Natural killer cell (primary cell): ENCODE measurements around the gene ZBTB44. TPM values are rescaled to one million over a fixed set of nuclear protein-coding genes. Genes with fewer than 3 reads are reported as not detected.

ENCODE experiments used
- ATAC-seq, 3 donors: fragments of 150-1000 bp in 2 of 3; fragments of 200-7000 bp in 1 of 3; cut with Tn5 transposase; 1 replicate in 1 of 3; 2 replicates in 2 of 3; pipeline ENCODE4 v1.10.0; 2021; ENCODE audit warnings: mild to moderate bottlenecking in 2 of 3, moderate library complexity in 2 of 3
- DNase-seq, 2 donors: peaks; one replicate each; pipeline versions ENCODE4 v3.0.0 to v3.0.0-alpha.2; 2013 to 2021; ENCODE audit warnings: mixed read lengths in 1 of 2
- H3K27ac ChIP-seq: one replicate; pipeline ENCODE4 v1.5.1; 2013; ENCODE audit warnings: mild to moderate bottlenecking, low read length
- H3K27me3 ChIP-seq: one replicate; pipeline ENCODE4 v1.6.1; 2013; ENCODE audit warnings: low read length; ENCODE audit not compliant: control insufficient read depth, insufficient read depth
- H3K36me3 ChIP-seq: one replicate; pipeline ENCODE4 v1.6.1; 2013; ENCODE audit warnings: low read length; ENCODE audit not compliant: control insufficient read depth, insufficient read depth
- H3K4me1 ChIP-seq: one replicate; pipeline ENCODE4 v1.6.1; 2013; ENCODE audit warnings: low read length; ENCODE audit not compliant: control insufficient read depth, insufficient read depth
- H3K4me3 ChIP-seq: one replicate; pipeline ENCODE4 v1.5.1; 2013; ENCODE audit warnings: low read length
- H3K9me3 ChIP-seq: one replicate; pipeline ENCODE4 v1.6.1; 2013; ENCODE audit warnings: low read length; ENCODE audit not compliant: control insufficient read depth, insufficient read depth
- H3K27ac Mint-ChIP-seq, 2 donors: one replicate each; pipeline ENCODE4 v1.8.0; 2022; ENCODE audit warnings: mild to moderate bottlenecking in 2 of 2, mixed read lengths in 2 of 2, moderate library complexity in 1 of 2
- H3K27me3 Mint-ChIP-seq, 2 donors: one replicate each; pipeline ENCODE4 v1.8.0; 2022; ENCODE audit warnings: low read depth in 2 of 2, mixed read lengths in 2 of 2
- H3K36me3 Mint-ChIP-seq: one replicate; pipeline ENCODE4 v1.8.0; 2022; ENCODE audit warnings: mixed read lengths
- H3K4me1 Mint-ChIP-seq, 2 donors: one replicate each; pipeline ENCODE4 v1.8.0; 2022; ENCODE audit warnings: mixed read lengths in 2 of 2
- H3K4me3 Mint-ChIP-seq: one replicate; pipeline ENCODE4 v1.8.0; 2022; ENCODE audit warnings: mild to moderate bottlenecking, moderate library complexity, mixed read lengths
- H3K9me3 Mint-ChIP-seq, 2 donors: one replicate each; pipeline ENCODE4 v1.8.0; 2022; ENCODE audit warnings: mixed read lengths in 2 of 2
- WGBS: methylation state at CpG from one replicate; pipeline ENCODE4 v1.1.7; 2013; ENCODE audit warnings: missing lambda C conversion rate; ENCODE audit not compliant: insufficient coverage; 5-methylcytosine and 5-hydroxymethylcytosine counted together
- intact Hi-C: fragments of 100-400 bp; cut with micrococcal nuclease; formaldehyde crosslinking; loops from one replicate; pipeline ENCODE4 v1.14.2; 2022
- total RNA-seq, 4 donors: library from RNA; stranded (reverse); fragments of 120-200 nt in 1 of 4; gene quantifications; one replicate each; pipeline versions ENCODE4 v1.2.3 to v1.2.4, GENCODE V29; 2013 to 2022
- TF ChIP-seq, protein P1 (sequence below): fragments of 200-600 bp; IDR thresholded peaks from one replicate; pipeline ENCODE4 v1.8.0; 2022; ENCODE audit warnings: antibody characterized with exemption

ZBTB44 gene
- total RNA-seq, 3 donors from 2014 or later (not counting 1 experiment from before 2014, with no cell fraction given), result 103 to 131 (median 105) TPM

DNA sequence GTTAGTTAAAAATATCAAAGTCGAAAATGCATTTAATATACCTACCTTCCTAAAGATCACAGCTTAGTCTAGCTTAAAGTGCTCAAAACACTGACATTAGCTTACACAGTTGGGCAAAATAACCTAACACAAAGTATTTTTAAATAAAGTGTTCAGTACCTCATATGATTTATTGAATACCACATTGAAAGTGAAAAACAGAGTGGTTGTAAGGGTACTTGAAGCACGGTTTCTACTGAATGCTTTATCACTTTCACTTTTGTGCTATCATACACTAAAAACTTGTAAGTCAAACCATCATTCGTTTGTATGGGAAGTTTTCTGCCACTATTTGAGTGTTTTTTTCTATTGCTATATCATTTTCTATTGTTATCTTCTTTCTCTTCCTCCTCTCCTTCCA is 36.6 kb downstream of the ZBTB44 start:
- Histone ChIP-seq H3K4me1 (no peaks in the 10 kb centered on the region), H3K36me3 (peaks cover 2% of the 10 kb centered on the region), H3K4me3 (no peak overlapping the region), H3K27me3 (no peaks in the 10 kb centered on the region), H3K9me3 (no peaks in the 10 kb centered on the region), H3K27ac (no peak overlapping the region)
- TF ChIP-seq, protein P1, sequence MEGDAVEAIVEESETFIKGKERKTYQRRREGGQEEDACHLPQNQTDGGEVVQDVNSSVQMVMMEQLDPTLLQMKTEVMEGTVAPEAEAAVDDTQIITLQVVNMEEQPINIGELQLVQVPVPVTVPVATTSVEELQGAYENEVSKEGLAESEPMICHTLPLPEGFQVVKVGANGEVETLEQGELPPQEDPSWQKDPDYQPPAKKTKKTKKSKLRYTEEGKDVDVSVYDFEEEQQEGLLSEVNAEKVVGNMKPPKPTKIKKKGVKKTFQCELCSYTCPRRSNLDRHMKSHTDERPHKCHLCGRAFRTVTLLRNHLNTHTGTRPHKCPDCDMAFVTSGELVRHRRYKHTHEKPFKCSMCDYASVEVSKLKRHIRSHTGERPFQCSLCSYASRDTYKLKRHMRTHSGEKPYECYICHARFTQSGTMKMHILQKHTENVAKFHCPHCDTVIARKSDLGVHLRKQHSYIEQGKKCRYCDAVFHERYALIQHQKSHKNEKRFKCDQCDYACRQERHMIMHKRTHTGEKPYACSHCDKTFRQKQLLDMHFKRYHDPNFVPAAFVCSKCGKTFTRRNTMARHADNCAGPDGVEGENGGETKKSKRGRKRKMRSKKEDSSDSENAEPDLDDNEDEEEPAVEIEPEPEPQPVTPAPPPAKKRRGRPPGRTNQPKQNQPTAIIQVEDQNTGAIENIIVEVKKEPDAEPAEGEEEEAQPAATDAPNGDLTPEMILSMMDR, result no peak
- H3K27ac Mint-ChIP-seq, result peak overlapping the region; percentile 36 to 56
- H3K9me3 Mint-ChIP-seq, result no peaks in the 10 kb centered on the region
- intact Hi-C loops, result no loop called here
- H3K36me3 Mint-ChIP-seq, result peaks cover 7% of the 10 kb centered on the region
- H3K27me3 Mint-ChIP-seq, result no peaks in the 10 kb centered on the region
- peaks cover 36 to 59% of the 10 kb centered on the region in 2 donors for H3K4me1 Mint-ChIP-seq
- DNase-seq (no peak), ATAC-seq (peak in 2 of 3 donors; percentile 42 to 59)
- no CpG with 5 or more reads among the region's 3 CpGs for WGBS
- peak overlapping the region; percentile 1 for H3K4me3 Mint-ChIP-seq

DNA sequence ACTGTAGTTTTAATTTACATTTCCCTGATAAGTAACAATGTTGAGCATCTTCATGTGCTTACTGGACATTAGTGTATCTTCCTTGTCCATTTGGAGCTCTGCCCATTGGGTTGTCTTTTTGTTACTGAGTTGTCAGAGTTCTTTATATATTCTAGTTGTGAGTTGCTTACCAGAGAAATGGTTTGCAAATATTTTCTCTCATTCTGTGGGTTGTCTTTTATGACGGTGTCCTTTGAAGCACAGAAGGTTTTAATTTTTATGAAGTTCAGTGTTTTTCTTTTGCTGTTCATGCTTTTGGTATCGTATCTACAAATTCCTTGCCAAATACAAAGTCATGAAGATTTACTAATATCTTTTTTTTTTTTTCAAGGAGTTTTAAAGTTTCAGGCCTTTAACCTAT is 42.4 kb downstream of the ZBTB44 start:
- TF ChIP-seq, protein P1, result no peak

DNA sequence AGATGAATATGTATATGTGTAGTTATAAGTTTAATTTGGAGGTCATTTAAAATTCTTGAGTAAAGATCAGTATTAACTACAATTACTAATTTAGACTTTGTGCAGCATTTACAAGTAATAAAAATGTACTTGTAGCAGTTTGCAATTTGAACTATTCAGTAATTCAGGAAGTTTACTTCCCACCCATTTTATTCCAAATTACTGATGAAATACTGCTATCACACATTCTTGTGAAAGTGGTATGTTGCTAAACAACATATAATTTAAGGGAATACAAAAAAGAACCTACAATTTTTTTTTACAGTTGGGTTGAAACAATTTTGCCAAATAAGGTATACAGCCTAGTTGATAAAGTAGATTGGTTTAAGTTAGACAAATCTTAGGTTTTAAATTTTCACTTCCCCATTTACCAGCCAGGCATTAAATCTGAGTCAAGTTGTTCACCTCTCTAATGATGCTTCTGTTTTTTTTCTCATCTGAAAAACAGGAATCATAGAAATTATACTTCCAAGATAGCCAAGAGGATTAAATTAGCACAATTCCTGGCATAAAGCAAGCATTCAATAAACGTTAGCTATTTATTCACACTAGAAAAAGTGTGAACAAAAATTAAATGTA is 45.3 kb downstream of the ZBTB44 start:
- H3K4me3 Mint-ChIP-seq, result no peak overlapping the region
- H3K4me1 Mint-ChIP-seq, result peaks cover 26 to 32% of the 10 kb centered on the region in 2 donors
- H3K9me3 Mint-ChIP-seq, result no peaks in the 10 kb centered on the region
- intact Hi-C loops, result no loop called here
- Histone ChIP-seq H3K4me1 (no peaks in the 10 kb centered on the region), H3K27me3 (no peaks in the 10 kb centered on the region), H3K27ac (no peak overlapping the region), H3K4me3 (no peak overlapping the region), H3K9me3 (no peaks in the 10 kb centered on the region), H3K36me3 (peaks cover 12% of the 10 kb centered on the region)
- no peak for ATAC-seq
- H3K27ac Mint-ChIP-seq, result peak overlapping the region in 1 of 2 donors; percentile 29
- no peaks in the 10 kb centered on the region for H3K27me3 Mint-ChIP-seq
- TF ChIP-seq, protein P1, result no peak
- H3K36me3 Mint-ChIP-seq, result no peaks in the 10 kb centered on the region
- no CpG with 5 or more reads among the region's 1 CpG for WGBS
- DNase-seq, result no peak

More for the DNA sequence above, 42.4 kb downstream of the ZBTB44 start:
- Histone ChIP-seq H3K27ac (no peak overlapping the region), H3K4me3 (no peak overlapping the region), H3K27me3 (no peaks in the 10 kb centered on the region), H3K36me3 (peaks cover 5% of the 10 kb centered on the region), H3K4me1 (no peaks in the 10 kb centered on the region), H3K9me3 (no peaks in the 10 kb centered on the region)
- DNase-seq, result no peak
- ATAC-seq, result no peak
- Mint-ChIP-seq H3K4me1 (peaks cover 21 to 29% of the 10 kb centered on the region in 2 donors), H3K27me3 (no peaks in the 10 kb centered on the region), H3K36me3 (no peaks in the 10 kb centered on the region), H3K27ac (peak overlapping the region in 1 of 2 donors; percentile 26), H3K9me3 (no peaks in the 10 kb centered on the region), H3K4me3 (no peak overlapping the region)
- WGBS, result no CpG with 5 or more reads among the region's 2 CpGs
- intact Hi-C loops, result no loop called here

DNA sequence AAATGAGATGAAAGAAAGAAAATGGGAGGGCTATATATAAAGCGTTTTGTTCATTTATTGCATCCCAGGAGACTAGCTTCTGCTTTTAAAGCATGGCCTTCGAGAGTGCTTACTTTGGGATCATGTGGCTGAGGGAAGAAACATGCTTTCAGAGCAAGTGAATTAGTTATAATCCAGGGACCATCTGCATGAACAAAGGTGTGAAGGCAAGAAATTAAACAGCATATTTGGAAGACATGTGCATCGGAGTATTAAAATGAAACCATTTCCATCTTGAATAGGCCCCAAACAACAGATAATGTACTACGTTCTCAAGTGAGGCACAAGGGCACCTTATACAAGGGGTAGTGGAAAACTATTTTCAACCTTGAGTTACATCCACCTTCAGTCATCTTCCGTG is 51.4 kb downstream of the ZBTB44 start:
- H3K36me3 ChIP-seq, result peaks cover 33% of the 10 kb centered on the region
- WGBS, result 91% methylated on average over 3 of the region's 5 CpGs
- DNase-seq, result no peak
- Mint-ChIP-seq H3K9me3 (no peaks in the 10 kb centered on the region), H3K4me3 (no peak overlapping the region), H3K27ac (peak overlapping the region; percentile 14 to 17), H3K36me3 (peaks cover 6% of the 10 kb centered on the region), H3K27me3 (no peaks in the 10 kb centered on the region), H3K4me1 (peaks cover 47 to 50% of the 10 kb centered on the region in 2 donors)
- no peaks in the 10 kb centered on the region for H3K4me1 ChIP-seq
- H3K27me3 ChIP-seq, result no peaks in the 10 kb centered on the region
- H3K27ac ChIP-seq, result no peak overlapping the region
- H3K9me3 ChIP-seq, result no peaks in the 10 kb centered on the region
- intact Hi-C loops, result no loop called here
- H3K4me3 ChIP-seq, result no peak overlapping the region
- TF ChIP-seq, protein P1, result no peak
- ATAC-seq, result no peak
